8988T (cell line): Measurements from ENCODE around the gene HOXD8.

ENCODE experiments used
- DNase-seq: peaks from one replicate; pipeline ENCODE4 v3.0.0; 2011

The HOXD8 gene

DNA sequence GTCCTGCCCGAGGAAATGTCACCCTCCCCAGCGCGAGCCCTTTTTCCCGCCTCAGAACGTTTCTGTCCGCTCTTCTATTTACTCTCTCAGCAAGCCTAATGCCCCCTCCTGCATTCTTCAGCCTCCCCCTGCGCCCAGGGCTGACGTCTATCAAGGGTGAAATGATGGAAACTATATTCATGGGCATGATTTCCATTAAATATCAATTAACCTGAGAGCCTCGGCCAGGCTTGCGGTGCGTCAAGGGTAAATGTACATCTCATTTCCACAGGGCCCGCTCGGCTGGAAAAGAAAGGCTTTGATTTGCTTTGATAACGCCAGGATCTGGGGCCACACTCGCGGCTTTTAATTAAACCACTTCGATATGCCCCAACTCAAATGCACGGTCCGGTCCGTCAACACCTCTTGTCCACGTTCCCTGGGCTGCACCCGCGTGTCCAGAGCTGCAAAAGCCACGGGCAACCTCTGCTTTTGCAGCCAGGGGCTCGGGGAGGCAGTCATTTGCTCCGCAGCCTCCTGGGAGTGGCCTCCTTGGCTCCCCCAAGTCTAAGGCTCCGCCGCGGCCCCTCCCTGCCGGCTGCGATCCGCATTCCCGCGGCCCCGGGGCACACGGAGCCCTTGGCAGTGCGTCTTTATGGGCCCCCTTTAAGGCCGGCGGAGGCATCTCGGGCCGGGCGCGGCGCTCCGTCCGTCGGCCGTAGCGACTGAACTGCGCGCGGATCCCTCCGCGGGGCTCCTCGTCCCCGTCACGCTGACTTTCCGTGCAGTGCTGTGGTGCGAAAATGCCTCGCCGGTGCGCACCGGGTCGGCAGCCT, at the start of gene HOXD8:
HOXD8 (plus strand) TSS at position 724 of the 815 bp plus-strand sequence. CDS start 662 bp downstream, outside the sequence.
- DNase-seq = no peak

DNA sequence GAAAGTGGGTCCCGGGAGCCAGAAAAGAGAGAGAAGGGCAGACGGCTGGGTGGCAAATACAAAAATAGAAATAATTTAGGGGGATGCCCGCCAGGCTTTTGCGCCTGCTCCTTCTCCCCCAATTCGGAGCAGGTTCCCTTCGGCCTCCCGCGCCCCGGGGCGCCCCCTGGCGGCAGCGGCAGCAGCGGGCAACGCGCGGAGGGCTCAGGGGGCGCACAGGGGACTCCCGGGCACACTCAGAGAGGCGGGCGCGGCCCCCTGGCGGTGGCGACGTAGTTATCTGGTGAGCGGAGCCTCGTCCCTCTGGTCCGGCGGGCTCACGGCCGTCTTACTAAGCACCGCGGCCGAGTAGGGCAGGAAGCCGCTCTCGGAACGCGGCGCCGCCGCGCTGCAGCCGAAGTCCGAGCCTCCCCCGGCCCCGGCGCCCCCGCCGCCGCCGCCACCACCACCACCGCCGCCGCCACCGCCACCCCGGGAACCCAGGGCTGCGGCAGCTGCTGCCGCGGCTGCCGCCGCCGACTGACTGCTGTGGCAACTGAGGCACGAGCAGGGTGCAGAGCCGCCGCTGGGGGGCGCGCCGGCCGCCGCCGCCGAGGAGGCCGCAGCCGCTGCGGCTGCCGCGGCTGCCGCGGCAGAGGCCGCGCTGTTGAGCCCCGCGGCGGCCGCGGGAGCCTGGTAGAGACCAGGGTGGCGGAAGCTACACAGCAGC, 49.5 kb upstream of the HOXD8 start:
- peak; percentile 74 for DNase-seq

DNA sequence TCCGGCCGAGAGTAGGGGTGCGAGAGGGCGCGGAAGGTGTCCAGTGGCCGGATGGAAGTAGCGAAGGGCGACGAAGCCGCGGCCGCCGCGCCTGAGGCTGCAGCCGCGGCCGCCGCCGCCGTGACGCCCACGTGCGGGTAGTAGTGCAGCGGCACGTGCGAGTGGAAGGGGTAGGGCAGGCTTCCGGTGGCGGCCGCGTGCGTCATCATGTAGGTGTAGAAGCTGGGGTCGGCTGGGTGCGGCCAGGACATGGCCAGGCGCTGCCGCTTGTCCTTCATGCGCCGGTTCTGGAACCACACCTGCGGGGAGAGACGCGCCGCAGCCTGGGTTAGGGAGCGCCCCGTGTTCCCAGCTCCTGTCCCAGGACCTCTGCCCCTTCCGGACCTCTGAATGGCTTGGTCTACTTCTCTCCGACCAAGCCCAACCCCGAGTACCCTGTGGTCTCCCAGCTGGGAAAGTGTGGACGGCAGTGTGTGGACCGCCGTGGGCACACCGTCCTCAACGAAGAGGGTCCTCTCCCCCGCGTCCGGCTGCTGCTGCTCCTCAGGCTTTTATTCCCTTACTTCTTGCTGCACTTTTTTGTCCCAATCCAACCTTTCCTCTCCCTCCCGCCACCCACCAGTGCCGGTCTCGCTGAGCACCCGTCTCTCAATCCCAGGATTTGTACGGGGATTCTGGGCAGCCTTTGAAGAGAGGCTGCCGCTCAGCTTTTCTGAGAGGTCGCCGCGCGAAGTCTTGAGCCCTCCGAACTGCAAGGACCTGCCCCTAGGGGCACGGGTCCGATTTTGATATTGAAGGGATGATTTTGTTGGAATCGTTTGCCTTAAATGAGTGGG, 48.7 kb upstream of the HOXD8 start:
- peak; percentile 29 for DNase-seq

DNA sequence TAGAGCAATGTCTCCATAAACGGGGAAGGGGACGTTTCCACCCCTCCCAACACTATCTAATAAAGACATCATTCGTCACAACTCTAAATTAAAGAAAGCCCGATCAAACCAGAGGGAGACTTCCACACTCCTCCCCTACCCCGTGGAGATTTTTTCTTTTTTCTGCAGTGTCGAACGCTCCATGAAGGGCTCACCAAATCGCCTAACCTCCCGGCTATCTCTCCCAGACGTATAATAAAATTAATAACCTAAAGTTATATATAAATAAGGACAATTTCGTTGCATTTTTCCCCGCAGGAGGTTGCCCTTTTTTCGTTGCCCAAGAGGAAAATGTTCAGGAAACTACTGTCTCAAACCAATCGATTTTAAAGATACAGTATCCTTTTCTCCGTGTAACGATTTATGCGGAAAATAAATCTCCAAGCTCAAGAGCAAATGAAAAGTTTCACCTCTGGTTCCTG, 48.1 kb upstream of the HOXD8 start:
- DNase-seq = no peak

DNA sequence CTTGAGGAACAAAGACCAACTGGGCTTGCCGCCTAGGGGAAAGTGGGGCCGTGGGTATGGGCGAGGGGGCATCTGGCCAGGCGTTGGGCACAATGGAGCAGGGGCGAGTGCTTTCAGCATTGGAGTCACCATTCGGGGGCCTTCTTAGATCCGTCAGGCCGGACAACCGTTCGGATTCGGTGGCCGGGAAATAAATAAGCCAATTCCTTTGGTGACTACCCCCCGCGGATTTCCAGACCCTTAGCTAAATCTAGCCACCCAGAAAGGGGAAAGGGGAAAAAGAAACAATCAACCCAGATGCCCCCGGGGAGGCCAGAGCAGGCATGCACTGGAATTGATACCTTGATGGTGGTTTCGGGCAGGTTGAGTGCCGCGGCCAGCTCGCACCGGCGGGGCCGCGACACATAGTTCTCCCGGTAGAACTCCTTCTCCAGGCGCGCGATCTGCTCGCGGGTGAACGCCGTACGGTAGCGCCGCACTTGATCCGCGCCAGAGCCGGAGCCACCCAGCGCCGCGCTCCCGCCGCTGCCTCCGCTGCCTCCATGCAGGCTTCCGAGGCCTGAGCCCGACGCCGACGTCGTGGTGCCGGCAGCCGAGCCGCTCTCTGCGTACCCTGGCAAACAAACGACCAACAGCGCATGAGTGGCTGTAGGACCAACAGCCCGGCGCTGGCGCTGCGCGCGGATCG, 47.5 kb upstream of the HOXD8 start:
- peak; percentile 26 for DNase-seq

DNA sequence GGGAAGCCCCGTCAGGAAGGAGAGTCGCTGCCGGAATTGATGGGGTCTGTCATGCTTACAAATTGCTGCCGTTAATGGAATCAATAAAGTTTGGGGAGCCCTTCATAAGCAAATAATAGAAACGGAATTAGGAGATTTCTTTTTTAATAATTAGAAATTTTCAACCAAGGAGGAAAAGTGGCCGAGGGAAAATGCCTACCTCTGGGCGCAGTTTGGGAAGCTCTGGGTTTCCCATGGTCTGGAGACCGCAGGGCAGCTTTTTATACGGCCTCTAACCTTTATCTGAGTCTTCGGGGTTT, 47.0 kb upstream of the HOXD8 start:
- DNase-seq = no peak

DNA sequence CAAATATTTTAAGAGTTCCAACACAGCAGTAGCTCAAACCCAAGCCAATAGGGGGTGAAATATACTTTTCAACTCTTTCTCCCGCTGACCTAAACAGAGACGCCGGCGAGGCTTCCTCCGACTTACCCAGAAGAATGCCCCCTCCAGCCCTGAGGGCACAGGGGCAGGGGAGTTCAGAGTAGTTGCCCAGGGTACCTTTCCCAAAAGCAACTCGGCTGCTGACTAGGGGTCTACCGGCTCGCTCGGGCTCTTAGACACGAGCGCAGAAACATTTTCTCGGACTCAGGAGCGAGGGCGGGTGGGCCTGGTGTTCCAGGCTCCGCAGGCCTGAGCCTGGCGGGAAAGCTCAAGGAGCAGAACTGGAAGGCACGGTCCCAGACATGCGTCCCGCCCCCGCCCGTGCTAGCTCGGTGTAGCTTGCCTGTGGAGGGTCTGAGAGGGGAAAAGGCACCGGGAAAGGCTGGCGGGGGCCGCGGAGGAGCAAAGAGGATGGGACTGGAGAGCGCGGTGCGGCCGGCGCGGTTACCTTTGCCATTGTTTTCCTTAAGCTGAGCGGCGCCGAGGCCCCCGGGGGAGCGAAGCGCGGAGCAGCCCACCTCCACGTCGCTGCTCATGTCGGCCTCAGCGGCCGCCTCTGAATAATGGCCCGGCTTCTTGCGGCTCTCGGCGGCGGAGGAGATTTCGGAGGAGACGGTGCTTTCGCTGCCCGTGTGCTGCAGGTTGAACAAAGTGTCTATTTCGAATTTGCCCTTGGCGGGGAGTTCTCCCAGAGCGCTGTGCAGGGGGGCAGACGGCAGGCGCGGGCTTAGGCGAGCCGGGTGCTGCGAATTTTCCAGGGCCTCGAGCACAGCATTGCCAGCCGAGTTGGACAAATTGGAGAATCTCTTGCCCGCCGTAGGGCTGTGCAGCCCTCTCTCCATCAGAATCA, 46.4 kb upstream of the HOXD8 start:
- DNase-seq = no peak

DNA sequence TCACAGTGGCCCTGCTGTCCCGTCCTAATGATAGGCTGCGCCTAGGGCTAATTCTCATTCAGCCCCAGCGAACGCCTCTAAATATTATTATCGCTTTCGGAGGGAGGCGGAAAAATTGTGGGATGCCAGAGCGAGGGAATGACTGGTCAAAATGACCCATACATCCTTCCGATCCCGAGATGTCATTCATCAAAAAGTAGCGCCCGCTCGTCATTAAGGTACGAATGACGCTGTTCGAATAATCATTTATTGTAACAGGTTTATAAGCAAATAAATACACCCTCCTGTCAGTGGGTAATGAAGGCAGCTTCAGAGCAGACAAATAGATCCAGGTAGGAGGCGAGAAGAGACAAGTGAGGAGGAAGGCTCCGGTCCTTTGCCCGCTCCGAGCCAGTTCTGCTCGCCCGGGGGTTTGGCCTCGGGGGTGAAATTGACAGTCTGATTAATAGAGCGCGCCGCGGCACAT, 45.7 kb upstream of the HOXD8 start, which contains the start of gene EVX2:
EVX2 (minus strand) TSS at position 167 of the 466 bp plus-strand sequence. CDS start 186 bp downstream, outside the sequence.
- no peak for DNase-seq

DNA sequence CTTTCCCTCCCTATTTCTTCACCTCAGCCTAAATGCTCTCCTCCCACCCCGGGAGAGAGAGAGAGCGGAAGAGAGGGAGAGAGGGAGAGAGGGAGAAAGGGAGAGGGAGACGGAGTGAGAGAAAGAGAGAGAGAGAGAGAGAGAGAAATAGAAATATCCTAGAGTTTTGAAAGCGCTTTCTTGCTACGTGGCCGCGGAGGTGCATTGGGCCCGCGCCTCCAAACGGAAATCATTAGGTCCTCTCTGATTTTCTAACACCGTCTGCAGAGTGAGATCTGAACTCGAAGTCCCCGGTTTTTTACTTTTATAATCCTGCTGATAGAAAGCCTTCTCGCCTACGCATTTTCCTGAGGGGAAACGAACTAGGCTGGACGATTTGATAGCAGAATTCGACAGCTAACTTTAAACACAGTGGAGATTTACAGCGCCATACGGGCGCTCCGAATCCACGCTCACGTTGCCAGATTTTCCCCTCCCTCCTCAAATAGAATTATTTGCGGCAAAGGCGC, 44.8 kb upstream of the HOXD8 start:
- DNase-seq = no peak

DNA sequence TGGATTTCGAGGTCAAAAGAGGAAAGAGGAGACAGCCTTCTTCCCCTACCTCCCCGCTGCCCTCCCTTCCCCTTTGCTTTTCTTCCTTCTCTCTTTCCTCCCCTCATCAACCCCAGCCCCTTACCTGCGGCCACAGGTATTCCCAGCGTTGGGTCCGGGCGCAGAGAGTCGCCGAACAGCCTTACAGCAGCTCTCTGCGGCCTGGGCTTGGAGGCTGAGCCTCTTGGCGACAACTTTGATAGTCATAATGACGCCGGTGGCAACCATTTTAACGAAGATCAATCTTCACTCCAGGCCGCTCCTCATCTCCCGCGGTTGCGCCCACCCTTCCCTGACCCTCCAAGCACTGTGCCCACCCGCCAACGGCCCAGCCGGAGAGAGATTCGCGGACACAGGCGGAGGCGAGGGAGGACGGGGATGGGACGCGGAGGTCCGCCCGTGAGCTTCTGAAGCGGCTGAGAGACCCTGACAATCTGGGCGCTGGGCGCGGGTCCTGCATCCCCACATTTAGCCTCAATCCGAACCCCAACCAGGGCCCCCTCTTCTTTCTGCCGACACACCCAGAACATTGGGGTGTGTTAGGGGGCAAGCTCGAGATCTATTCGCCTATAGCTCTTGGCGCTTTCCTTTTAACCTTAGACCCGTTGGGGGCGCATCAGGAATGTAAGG, 44.3 kb upstream of the HOXD8 start:
- no peak for DNase-seq

DNA sequence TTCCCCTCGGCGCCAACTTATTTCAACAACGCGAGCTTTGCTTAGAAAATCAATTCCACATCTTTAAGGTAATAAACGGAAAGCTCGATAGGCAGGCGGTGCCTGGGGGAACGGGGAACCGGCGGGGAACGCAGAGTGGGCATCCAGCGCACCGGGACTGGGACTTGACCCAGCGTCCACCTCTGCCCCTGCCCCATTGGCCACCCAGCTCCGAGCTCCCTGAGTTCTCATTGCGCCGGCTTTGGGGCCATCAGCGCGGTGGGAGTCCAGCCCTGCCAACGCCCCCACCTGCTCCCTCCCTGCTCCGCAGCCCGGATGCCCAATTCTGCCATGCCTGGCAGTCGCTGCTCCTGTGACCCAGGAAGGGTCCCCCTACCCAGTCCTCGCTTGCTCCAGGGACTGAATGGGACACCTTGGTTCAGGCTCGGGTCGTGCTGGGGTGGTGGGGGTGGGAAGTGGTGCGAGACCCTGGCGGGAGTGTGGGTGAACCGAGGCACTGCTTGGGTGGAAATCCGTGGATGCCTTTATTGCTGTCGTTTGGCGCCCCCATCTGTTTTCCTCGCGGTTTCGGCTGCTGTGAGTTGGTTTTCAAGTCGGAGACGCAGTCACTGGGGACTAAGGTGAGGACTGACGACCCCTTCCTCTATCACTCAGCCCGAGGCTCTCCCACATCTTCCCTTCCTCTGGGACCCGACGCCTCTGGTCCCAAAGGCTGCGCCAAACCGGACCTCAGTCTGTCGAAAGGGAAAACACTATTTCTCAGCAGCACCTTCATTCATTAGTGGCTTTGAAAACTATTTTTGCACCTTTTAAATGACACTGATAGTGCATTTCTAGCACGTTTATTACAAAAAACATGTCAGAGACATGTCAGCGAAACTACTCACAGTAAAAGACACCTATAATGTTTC, 43.4 kb upstream of the HOXD8 start:
- DNase-seq = peak; percentile 84

DNA sequence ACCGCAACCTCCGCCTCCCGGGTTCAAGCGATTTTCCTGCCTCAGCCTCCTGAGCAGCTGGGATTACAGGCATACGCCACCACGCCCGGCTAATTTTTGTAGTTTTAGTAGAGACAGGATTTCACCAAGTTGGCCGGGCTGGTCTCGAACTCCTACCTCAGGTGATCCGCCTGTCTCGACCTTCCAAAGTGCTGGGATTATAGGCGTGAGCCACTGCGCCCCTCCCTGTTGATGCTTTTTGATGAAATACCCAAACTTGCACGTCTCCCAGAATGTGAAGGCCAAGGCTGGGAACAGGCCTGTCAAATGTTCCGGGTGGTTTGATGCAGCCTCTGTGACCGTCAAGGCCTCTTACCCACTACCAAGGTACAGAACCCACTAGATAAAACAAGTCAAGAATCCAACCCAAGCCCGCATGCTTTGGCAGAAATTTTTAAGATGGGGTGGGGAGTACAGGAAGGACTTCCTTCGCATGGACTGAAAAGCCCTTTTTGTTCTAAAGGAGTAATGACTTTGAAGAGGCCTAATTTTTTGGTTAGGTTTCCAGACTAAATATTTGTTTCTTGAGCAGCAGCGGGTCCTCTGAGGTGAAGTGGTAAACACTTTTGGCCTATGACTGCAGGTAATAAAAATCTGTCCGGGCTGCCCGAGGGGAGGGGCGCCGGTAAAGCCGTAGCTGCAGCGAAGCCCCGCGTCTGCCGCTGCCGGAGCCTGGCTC, 42.0 kb upstream of the HOXD8 start:
- DNase-seq = no peak

DNA sequence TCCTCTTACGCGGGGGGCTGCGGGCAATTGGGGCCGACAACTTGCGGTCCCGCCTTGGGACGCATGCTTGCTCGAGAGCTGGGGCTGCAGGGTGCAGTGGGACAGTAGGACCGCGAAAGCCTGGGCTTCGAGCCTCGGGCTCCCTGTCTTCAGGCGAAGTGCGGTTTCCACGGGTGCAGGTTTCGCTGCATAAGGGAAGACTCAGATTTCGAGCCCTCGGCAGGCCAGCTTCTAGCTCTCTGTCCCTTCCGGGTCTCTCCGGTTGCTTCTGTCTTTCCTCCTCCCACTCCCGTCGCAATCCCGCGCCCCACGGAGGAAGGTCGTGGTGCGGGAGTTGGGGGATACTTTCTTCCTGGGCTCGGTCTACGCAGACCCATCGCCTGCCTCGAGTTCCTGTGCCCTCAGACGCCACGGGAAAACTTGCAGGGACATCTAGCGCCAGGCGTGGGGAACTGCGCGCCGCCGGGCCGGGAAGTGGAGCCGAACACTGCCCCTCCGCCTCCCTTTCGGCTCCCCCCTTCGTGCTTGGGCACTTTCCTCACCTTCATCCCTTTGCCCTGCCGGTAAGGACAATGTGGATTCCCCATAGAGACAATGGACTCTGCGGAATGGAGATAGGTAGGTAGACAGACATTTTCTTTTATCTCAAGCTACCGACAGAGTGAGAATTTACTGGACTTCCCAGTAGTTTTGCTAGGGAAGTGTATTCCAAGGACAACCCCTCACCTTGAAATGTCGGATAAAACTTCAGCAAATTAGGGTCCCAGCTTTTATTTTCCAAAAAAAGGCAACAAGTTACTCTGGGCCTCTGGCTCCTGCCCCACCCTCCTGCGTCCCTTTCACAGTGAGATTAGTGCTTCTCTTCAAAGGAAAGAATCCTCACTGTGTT, 41.2 kb upstream of the HOXD8 start:
- DNase-seq = peak; percentile 94

DNA sequence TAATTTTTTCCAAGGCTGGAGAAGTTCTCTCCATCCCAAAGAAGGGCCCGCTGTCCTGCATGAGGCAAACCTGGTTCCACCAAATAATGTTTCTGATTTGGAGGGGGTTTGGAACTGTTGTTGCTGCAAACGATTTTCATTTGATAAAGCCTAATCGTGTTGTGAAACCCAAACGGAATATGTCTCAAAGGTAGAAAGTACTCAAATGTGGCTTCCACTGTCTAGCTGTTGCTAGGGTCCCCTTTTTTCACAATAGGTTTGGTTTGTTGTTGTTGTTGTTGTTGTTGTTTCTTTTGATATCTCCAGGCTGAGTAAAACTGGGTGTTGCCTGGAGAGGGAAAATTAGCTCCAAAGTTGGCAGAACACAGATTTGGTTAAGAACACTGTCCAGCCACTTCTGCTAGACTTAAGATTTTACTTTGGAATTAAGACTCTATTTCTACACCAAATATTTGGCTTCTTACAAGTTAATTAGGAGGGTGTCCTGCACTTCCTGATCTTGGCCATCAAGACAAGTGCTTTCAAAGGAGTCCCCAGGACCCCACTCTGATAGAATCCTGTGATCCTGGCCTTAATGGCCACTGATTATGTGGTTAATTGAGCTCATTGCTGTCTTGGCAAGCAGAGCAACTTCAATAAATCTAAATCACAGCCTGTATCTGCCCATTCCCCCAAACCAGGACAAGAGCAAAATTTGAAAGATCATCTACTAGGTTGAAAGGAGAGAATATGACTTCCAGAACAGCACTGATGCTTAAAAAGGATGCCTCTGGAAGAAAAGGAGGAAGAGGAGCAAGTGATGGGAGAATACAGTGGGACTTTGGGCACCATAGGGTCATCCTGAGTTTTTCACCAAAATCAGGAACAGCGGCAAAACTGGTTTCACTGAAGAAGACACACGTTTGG, 40.3 kb upstream of the HOXD8 start:
- no peak for DNase-seq

DNA sequence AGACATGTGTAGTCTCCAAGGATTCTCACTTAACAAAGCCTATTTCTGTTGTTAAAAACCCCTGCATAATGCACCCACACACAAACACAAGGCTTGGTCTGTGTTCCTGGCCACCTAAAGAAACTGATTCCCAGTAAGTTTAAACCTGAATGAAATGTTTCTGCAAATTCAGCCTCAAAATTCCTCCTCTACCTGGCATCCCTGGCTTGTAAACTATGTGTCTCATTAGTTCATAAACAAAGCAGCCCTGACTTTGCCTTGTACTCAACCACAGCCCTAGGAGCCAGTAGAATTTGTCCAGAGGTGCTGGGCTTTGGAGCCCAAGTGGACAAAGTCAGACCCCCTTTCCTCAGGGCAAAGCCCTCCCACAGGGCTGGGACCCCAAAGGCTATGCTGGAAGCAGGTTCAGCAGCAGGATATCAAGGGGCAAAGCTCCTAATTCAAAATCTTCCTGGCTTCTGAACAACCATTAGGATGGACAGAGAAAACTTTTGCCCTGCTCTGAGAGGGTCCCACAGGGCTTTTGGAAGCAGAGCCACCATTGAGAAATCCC, 39.6 kb upstream of the HOXD8 start:
- peak; percentile 24 for DNase-seq

DNA sequence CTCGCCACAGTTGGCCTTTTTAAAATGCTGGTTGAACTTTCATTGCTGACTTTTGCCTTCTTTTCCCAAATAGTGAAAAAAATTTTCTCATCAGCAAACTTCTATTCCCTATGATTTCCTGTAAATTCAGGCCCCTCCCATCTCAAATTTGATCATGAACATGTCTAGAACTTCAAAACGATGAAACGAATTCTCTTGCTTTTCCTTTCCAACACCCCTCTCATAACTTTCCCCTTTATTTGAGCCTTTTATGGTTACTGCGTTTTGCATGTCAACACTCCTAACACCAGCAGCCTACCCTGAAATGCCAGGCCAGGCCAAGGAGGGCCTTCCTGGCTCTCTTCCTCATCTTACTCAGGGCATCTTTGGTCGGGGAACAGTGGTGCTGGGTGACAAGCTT, 38.6 kb upstream of the HOXD8 start:
- no peak for DNase-seq
